NCI-H748 (cell line): ENCODE measurements around the gene GRIA2.
A peak's percentile ranks its signal among the peaks of the same experiment; 100 is the strongest.

ENCODE experiments used
- DNase-seq: peaks from one replicate; lab custom pipeline; 2025; ENCODE audit not compliant: unreplicated experiment; lab: John Stamatoyannopoulos, UW

GRIA2 gene

DNA sequence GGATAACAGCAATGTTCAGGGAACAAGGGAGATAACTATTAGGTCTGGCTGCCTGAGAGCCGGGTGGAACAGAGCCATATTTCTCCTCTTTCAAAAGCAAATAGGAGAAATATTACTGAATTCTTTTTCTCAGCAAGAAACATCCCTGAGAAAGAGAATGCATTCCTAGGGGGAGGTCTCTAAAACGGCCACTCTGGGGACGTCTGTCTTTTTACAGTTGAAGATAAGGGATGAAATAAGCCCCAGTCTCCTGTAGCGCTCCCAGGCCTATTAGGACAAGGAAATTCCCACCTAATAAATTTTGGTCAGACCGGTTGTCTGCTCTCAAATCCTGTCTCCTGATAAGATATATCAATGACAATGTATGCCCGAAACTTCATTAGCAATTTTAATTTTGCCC is 37.6 kb downstream of the GRIA2 start:
- DNase-seq: peak; percentile 3

DNA sequence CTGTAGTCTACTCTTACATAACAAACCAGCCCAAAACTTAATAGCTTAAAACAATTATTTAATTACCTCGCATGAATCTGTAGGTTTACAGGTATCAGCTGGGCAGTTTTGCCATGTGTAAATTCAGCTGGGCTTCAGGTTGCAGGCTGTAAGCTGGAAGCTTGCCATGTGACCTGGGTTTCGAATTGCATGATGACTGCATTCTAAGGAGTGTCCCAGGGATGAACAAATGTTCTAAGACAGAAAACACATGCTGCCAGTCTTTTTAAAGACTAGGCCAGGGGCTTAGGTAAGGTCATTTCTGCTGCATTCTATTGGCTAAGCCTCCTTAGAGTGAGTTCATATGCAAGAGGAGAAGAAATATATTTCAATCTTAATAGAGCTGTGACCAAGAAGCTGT is 44.8 kb downstream of the GRIA2 start:
- peak; percentile 67 for DNase-seq

DNA sequence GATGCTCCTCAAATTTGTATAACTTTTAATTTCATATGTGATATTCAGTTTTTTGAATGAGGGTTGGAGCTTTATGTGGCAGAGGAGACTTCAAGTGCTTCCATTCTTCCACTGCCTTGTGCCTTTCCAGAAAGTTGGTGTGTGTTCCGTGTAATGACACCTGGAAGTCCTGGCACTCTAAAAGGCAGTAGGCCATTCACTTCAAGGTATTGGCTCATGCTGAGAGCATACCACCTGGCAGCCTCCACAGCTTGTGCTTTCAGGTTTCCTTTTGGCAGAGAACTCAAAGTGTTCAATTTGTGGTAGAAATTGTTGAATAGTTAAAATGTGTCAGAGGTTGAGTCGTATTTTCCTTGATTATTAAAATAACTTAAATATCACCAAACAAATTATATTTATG is 49.6 kb downstream of the GRIA2 start:
- DNase-seq: no peak

DNA sequence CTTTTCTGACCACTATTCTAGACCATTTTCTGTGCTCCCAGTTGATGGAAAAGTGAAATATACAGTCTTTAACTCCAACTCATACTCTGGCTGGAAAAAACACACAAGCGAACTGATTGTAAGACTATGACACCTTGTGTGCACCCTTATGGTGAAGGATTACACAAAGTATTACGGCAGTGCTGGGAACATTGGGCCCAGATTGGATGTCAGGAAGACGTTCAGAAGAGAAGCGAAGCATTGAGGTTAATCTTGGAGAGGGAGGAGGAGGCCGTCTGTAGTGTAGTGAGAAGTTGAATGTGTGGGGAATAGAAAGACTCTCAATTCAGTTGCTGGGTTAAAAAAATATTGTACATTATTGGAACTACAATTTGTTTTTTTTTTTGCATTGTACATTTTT is 50.0 kb downstream of the GRIA2 start:
- DNase-seq: no peak

DNA sequence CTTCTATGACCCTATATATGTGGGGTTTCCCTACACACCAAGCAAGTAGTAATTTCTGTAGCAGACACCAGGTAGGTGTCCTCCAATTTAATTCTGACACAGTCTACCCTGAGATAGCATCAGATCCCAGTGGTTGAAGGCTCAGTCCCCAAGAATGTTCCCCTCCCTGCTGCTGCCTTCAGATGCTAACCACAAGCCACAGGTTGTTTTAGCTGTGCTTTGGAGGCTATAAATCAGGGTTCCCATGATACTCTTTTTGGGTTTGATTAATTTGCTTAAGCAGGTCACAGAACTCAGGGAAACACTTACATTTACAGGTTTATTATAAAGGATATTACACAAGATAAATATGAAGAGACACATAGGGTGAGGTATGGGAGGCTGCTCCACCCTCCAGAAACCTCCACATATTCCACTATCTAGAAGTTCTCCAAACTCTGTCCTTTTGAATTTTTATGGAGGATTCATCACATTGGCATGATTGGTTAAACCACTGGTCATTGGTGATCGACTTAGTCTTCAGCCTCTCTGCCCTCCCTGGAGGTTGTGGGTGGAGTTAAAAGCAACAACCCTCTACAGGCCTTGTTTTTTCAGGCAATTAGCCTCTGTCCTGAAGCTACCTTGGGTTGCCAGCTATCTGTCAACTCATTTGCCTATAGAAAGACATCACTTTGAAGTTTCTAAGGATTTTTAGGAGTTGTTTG is 50.8 kb downstream of the GRIA2 start:
- DNase-seq: no peak

DNA sequence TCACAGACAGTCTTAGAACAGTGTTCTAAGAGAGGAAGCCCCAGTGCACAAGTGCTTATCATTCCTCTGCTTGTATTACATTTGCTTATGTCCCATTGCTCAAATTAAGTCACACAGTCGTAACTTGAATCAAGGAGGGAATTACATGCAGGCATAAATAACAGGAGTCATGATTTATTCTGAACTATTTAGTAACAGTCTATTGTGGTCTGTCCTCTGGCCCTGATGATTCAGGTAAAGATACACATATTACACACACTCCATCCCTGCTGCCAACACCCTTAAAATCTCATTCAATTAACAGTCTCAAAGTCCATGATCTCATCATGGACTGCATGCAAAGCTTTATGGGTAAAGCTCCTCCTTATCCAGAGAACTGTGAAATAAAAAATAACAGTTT is 60.1 kb downstream of the GRIA2 start:
- DNase-seq: no peak

DNA sequence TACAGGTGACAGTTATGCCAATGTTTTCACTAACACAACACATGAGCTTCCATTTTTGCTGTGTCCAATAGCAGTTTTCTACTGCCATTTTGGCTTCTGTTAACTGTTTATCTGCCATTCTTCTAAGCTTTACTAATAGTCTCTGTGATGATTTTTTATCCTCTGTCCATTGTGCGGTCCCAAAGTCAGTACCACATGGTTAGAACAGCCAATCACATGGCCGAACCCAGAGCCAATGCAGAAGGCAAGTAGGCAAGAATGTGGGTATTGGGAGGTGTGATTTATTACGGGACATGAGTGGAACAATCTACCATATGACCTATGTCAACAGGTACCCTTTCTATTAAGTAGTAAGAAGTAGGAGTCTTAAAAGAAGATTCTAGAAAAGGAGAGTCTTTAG is 61.5 kb downstream of the GRIA2 start:
- no peak for DNase-seq

DNA sequence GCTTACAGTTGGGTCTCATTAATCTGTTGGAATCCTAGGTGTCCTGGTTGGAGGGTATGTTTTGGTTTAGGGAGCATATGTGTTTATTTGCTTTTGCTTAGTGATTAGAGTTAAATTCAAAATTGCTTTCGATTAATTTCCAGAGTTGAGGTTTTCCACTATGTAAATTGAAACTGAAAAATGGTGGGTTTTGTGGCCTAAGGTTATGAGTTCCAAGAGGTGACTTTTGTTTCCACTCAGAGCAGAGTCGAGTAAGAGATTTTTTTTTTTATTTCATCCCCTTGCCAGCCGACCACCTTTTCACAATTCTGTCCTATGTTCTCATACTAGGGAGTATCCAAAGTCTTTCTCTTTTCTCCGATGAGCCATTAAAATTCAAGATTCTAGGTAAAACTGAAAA is 66.9 kb downstream of the GRIA2 start:
- no peak for DNase-seq

DNA sequence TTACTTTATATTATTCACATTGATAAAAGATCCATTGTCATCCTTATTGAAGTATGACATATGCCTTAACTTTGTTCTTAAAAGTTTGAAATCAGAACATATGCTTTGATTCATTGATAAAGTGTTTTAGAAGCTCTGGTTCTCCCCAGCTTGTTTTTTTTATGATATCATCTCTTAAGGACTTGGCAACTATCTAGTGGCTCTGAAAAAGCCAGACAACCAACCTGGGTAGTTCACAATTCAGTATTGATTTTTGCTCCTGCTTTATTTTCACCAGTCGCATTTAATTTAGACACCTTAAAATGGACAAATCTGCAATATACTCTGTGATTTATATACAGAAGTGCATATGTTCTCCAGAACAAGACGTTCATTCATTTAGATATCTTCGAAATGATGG is 70.1 kb downstream of the GRIA2 start:
- no peak for DNase-seq

DNA sequence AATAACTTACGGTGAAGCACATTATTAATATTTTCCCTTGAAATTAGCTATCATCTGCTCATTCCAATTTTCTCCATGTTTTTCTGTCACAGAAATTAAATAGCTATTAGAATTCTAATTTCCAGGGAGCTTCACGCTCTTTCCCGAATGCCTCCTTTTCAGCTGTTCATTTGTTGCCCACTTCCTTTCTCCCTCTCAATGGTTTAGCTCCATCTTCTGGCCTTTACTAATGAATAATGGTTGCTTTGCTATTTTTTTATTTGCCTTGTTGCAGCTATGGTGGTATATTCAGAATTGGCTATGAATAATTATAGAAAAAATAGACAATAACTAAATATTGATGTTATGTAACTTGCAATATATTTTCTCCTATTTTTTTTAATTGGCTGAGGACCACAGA is 70.5 kb downstream of the GRIA2 start:
- peak; percentile 4 for DNase-seq

DNA sequence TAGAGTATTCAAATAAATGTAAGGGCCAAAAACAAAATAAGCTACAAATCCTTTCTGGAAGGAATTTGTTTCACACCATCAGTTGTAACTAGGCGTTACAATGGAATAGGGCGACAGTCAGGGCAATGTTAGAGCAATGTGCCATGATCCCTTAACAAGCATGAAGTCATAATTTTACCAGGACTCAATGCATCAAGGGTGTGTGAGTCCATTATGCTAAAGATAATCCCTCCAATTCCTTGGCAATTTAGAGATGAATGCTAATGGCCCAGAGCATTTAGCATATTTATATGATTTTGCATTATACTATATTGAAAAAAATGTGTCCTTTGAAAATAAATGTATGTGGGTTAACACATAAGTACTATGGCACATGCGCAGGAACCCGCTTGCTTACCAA is 73.1 kb downstream of the GRIA2 start:
- DNase-seq: no peak

DNA sequence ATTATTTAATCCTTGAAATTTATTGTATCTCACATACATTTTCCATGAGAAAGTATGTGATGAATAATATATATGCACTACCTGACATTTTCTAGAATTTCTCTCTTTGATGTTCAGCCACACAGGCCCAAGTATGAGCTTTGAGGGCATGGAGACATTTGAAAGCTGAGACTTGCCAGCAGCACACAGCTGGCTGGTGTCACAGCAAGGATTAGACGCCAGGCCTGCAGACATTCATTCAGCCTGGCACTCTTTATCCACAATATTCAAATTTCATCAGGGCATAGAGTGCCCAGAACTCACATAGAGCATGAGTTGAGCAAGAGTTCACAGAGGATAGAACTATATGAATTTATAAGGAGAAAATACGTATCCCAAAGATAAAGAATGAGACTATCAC is 74.0 kb downstream of the GRIA2 start:
- DNase-seq: peak; percentile 16

DNA sequence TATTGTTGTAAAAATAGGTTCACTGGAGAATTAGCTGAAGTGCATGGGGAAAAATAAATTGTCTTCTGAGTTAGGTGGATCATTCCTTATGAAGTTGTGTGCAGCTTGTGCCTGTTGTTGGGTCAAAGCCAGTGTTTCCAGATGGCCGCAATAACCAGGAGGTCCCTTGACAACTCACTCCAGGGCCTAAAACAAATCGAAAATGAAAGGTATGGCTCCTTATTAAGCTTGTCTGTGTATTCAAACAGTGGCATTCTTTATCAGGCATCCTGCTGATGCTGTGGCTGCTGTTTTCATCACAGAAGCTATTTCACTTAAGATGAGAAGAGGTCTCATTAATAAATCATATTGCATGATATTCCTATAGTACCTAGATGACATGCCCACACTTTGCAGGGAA is 80.2 kb downstream of the GRIA2 start:
- DNase-seq: no peak

DNA sequence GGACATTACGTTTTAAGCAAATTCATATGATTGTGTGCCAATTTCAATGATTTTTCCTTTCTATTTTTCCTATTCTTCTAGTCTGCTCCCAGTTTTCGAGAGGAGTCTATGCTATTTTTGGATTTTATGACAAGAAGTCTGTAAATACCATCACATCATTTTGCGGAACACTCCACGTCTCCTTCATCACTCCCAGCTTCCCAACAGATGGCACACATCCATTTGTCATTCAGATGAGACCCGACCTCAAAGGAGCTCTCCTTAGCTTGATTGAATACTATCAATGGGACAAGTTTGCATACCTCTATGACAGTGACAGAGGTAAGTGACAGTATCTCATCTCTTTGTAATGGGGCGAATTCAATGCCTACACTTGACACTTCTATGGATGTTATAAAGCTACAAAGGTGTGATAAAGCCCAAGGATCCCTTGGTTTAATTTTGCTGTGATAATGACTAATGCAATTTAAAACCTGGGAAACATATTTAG is 83.0 kb downstream of the GRIA2 start:
- DNase-seq: no peak

DNA sequence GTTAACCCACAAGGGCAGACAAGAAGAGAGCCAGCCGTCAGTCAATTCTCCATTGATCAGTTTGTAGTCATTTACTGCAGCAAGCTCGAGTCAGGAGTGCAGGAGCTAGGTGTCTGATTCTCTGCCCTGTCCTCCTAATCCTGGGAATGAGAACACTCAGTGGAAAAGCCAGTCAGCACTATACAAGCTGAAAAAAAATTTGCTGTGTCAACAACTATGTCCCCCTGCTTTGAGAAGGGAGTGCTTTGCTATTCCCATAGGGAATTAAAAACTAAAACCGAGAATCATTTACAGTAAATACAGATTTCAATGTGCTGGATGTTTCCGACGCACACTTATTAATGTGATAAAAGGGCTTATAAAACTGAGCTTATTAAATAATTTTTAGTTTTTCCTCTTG is 84.2 kb downstream of the GRIA2 start:
- no peak for DNase-seq

DNA sequence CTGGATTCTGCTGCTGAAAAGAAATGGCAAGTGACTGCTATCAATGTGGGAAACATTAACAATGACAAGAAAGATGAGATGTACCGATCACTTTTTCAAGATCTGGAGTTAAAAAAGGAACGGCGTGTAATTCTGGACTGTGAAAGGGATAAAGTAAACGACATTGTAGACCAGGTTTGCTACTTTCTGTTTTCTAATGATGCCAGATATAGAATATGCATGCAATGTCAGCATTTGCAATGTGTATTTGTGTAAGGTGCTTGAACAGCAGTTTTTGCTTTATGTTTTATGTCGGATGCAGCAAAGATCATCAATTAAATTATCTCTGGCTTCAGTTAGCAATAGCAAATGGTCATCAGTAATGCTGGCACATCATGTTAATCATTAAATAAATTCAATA is 92.2 kb downstream of the GRIA2 start:
- DNase-seq: no peak

DNA sequence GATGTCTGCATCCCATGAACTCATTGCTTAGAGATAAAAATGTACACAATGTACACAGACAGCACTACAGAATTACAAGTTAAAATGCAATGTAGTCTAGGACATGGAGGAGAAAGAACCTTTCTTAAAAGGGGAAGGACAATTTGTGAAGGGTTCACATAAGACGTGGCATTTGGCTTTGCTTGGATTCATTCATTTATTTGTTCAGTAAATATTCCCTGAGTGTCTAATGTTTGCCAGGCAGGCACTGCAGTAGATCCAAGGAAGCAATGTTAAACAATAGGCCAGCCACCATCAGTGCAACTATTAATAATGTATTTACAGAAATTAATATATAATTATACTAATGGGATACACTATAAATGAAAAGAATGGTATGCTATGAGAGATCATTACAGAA is 94.4 kb downstream of the GRIA2 start:
- peak; percentile 17 for DNase-seq

DNA sequence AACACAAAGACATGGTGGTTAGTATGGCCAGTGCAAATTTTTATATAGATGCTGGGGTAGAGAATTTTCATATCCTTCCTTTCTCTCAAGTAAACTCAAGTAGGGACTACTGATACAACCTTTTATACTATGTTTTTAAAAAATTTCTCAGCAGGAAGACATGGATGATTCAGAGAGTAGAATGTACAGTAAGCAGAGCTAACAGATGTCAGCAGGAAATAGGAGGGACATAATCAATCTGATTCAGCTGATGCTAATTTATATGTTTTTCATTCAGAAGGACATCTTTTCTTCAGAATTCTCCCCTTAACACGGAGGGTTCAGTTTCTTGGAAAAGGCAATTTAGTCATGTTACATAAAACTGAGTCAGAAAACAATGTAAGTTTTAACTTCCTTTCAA is 95.4 kb downstream of the GRIA2 start:
- no peak for DNase-seq

DNA sequence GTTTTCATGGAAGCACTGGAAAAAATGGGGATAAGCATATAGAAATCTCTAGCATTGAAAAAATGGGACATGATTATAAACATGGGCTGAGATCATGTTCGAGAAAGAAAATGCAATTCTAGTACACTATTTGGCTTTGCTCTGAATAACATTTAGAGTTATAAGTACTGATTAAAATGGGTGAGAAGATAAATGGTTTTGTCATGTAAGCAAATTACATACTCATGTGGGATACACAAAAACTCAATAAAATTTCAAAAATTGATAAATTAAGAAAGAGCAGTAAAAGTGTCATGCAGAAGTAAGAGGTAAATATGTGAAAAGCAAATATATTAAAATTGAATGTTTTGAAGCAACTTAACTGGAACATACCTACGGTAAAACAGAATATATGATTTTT is 99.6 kb downstream of the GRIA2 start:
- DNase-seq: no peak

DNA sequence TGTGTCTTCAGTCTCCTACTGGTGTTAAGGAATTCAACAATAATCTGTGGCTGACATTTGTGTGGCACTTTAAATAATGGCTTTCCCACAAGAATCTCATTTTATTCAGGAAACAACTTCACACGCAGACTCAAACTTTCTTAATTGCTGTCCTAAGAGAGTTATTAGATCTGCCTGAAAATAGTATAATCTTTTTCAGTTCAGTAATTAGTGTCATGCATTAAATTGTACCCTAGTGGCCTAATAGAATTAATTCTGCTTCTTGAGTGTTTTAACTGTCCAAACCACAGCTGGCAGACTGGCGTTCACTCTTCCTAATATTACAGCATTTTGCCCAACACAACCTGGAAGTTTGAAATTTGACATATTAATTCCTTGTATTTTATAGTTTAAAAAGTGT is 107.1 kb downstream of the GRIA2 start:
- no peak for DNase-seq

DNA sequence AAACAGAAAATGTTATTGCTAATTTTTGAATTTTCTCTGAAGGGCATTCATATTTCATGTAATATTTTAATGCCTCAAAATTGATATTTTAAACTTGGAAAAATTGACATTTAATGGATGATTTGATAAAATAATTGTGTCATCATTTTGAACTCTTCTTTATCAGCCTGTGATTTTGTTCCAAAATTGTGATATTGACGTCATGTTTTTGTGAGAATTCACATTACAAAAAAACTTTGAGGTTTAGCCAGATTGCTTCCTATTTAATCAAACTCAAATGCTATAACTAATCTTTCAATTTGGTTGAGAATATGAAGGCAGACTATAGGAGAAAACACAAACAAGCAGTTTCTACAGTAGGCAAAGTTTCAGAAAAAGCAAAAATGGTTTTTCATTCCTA is 137.4 kb downstream of the GRIA2 start:
- no peak for DNase-seq

DNA sequence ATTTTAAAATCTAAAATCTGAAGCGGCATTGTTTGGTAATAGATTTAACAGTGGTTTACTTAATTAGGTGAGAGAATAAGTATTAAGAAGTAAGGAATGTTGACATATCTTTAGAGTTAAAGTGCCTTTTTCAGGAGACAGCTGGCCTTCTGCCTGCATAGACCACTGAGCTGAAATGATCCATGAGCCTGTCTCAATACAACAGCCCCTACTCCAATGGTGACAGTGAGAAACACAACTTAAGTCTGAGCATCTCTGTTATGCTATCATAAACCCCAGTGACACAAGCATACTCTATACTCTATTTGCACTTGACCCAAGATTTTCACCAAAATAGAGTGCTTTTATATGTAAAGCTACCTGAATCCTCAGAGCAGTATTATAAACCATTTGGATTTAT is 137.9 kb downstream of the GRIA2 start:
- DNase-seq: no peak

DNA sequence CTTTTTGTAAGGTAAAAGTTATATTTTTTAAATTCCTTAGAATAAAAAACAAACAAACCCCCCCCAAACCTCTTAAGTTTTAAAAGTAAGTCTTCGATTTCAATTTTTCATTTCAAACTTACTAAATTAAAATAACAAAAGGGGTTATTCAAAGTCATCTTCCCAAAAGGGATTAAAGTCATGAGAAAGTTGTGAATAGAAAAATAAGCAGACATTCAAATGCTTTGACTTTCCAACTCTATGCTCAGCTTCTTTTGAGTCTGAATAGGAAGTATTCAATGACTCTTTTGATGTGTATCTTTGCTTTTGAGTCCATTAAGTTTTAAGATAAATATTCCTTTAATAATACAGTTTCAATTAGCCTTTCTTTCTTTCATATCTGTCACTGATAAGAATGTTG is 138.3 kb downstream of the GRIA2 start:
- DNase-seq: no peak
